Parietal lobe (tissue), 1 donor: Measurements from ENCODE around the gene ENOX2. TPM values are rescaled to one million over a fixed set of nuclear protein-coding genes. Genes with fewer than 3 reads are reported as not detected.

Source experiments
- total RNA-seq: library from RNA; depleted of rRNA; stranded (reverse); fragments of >200 nt; gene quantifications from one replicate; pipeline ENCODE4 v1.2.3, GENCODE V29; 2014

ENOX2 gene
- total RNA-seq: 3.8 TPM

GRCh38 chrX:130902783-130903613, at the start of gene ENOX2:
Gene ENOX2 (minus strand): TSS chrX:130903209. CDS start chrX:130703216, 199,993 bp downstream.

Other genes with a start within 250 kb of the ENOX2 start
- 0.31 TPM for gene ARHGAP36, start 155.1 kb upstream of the ENOX2 start, total RNA-seq